KMS-11 (cell line): Measurements from ENCODE around the gene GPR180.

Experiments
- H2AFZ ChIP-seq: fragments of 200-600 bp; sonication (generic); 2 replicates; pipeline ENCODE4 v1.6.1; 2016; ENCODE audit warnings: antibody characterized with exemption, mixed run types, low read depth
- H3K27ac ChIP-seq: fragments of 200-600 bp; sonication (generic); 2 replicates; pipeline ENCODE4 v1.6.1; 2016; ENCODE audit warnings: mild to moderate bottlenecking, mixed run types
- H3K27me3 ChIP-seq: fragments of 200-600 bp; sonication (generic); 2 replicates; pipeline ENCODE4 v1.6.1; 2017; ENCODE audit warnings: mild to moderate bottlenecking, low read depth, mixed run types, moderate library complexity; ENCODE audit not compliant: insufficient read depth
- H3K36me3 ChIP-seq: fragments of 200-600 bp; sonication (generic); 2 replicates; pipeline ENCODE4 v1.6.1; 2017; ENCODE audit warnings: mild to moderate bottlenecking, mixed run types; ENCODE audit not compliant: insufficient read depth
- H3K4me1 ChIP-seq: fragments of 200-600 bp; sonication (generic); 2 replicates; pipeline ENCODE4 v1.6.1; 2016; ENCODE audit warnings: mild to moderate bottlenecking, low read depth, mixed run types; ENCODE audit not compliant: poor library complexity, severe bottlenecking
- H3K4me2 ChIP-seq: fragments of 200-600 bp; sonication (generic); 2 replicates; pipeline ENCODE4 v1.7.0; 2016; ENCODE audit warnings: mild to moderate bottlenecking, mixed run types
- H3K4me3 ChIP-seq: fragments of 200-600 bp; sonication (generic); IDR thresholded peaks from 2 replicates; pipeline ENCODE4 v1.6.1; 2017; ENCODE audit warnings: low read depth, low read length, mixed read lengths; ENCODE audit not compliant: insufficient read depth
- H3K79me2 ChIP-seq: fragments of 200-600 bp; sonication (generic); 2 replicates; pipeline ENCODE4 v1.6.1; 2016; ENCODE audit warnings: low read depth, mixed run types; ENCODE audit not compliant: insufficient read depth
- H3K9ac ChIP-seq: fragments of 200-600 bp; sonication (generic); 2 replicates; pipeline ENCODE4 v1.6.1; 2016; ENCODE audit warnings: mild to moderate bottlenecking, mixed run types
- H4K20me1 ChIP-seq: fragments of 200-600 bp; sonication (generic); 2 replicates; pipeline ENCODE4 v1.6.1; 2016; ENCODE audit warnings: mild to moderate bottlenecking, mixed run types; ENCODE audit not compliant: insufficient read depth
- TF ChIP-seq, protein P1 (sequence below): fragments of 200-600 bp; sonication (generic); conservative IDR thresholded peaks from 2 replicates; pipeline ENCODE4 v1.6.1; 2017; ENCODE audit warnings: low read depth, mild to moderate bottlenecking, antibody characterized with exemption, low read length, moderate library complexity, mixed read lengths

The GPR180 gene

DNA sequence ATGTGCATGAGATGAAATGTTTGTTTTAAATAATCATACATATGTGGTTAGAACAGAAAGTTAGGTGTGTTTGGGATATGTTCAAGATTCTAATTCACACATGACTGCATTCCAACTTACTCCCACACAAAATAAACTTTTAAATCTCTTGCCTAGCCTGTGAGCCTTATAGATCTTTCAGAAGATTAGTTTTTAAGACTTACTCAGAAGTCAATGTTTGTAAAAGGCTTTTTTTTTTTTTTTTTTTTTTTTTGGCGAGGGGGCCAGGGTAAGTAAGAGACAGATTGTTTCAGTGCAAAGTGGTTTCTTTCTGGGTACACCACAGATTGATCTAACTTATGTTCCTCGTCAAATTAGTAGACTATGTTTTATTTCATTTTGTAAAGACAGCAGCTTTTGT lies 39.1 kb downstream of the GPR180 start:
- Histone ChIP-seq H4K20me1 (no peaks in the 10 kb centered on the region), H3K27me3 (no peaks in the 10 kb centered on the region), H3K9ac (no peak overlapping the region), H3K36me3 (no peaks in the 10 kb centered on the region), H3K4me2 (no peak overlapping the region), H3K79me2 (no peaks in the 10 kb centered on the region), H2AFZ (no peak overlapping the region), H3K4me1 (no peaks in the 10 kb centered on the region), H3K4me3 (no peak overlapping the region), H3K27ac (no peak overlapping the region)
- TF ChIP-seq, protein P1, sequence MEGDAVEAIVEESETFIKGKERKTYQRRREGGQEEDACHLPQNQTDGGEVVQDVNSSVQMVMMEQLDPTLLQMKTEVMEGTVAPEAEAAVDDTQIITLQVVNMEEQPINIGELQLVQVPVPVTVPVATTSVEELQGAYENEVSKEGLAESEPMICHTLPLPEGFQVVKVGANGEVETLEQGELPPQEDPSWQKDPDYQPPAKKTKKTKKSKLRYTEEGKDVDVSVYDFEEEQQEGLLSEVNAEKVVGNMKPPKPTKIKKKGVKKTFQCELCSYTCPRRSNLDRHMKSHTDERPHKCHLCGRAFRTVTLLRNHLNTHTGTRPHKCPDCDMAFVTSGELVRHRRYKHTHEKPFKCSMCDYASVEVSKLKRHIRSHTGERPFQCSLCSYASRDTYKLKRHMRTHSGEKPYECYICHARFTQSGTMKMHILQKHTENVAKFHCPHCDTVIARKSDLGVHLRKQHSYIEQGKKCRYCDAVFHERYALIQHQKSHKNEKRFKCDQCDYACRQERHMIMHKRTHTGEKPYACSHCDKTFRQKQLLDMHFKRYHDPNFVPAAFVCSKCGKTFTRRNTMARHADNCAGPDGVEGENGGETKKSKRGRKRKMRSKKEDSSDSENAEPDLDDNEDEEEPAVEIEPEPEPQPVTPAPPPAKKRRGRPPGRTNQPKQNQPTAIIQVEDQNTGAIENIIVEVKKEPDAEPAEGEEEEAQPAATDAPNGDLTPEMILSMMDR: no peak

GRCh38 chr13:94641409-94641941 lies 39.8 kb downstream of the GPR180 start:
- H2AFZ ChIP-seq: no peak overlapping the region
- no peaks in the 10 kb centered on the region for H3K27me3 ChIP-seq
- H3K79me2 ChIP-seq: no peaks in the 10 kb centered on the region
- TF ChIP-seq, protein P1: no peak
- no peak overlapping the region for H3K4me3 ChIP-seq
- H3K27ac ChIP-seq: no peak overlapping the region
- H3K4me2 ChIP-seq: no peak overlapping the region
- no peaks in the 10 kb centered on the region for H4K20me1 ChIP-seq
- H3K4me1 ChIP-seq: no peaks in the 10 kb centered on the region
- no peak overlapping the region for H3K9ac ChIP-seq
- H3K36me3 ChIP-seq: no peaks in the 10 kb centered on the region

- H3K4me1 ChIP-seq: no peaks in the 10 kb centered on the region
- no peak overlapping the region for H3K4me2 ChIP-seq
- no peaks in the 10 kb centered on the region for H4K20me1 ChIP-seq
- H3K4me3 ChIP-seq: no peak overlapping the region
- no peaks in the 10 kb centered on the region for H3K27me3 ChIP-seq
- H2AFZ ChIP-seq: no peak overlapping the region
- H3K9ac ChIP-seq: no peak overlapping the region
- H3K36me3 ChIP-seq: no peaks in the 10 kb centered on the region
- no peak overlapping the region for H3K27ac ChIP-seq
- TF ChIP-seq, protein P1: no peak
- H3K79me2 ChIP-seq: no peaks in the 10 kb centered on the region
These were observed 45.2 kb downstream of the GPR180 start for GRCh38 chr13:94646904-94647303.

DNA sequence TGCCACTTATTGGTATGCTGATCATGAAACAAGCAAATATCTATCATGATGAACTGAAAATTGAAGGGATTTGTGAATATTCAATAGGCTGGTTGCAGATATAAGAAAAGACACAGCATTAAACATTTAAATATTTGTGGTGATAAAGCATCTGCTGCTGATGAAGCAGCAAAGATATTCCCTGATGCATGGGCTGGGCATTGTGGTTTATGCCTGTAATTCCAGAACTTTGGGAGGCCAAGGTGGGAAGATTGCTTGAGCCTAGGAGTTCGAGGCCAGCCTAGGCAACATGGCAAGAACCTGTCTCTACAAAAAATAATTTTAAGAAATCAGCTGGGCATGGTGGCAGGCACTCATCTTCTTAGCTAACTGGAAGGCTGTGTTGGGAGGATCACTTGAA lies 54.5 kb downstream of the GPR180 start:
- no peak overlapping the region for H3K9ac ChIP-seq
- no peaks in the 10 kb centered on the region for H4K20me1 ChIP-seq
- peak overlapping the region; percentile 61 for H3K27ac ChIP-seq
- no peak overlapping the region for H2AFZ ChIP-seq
- H3K4me1 ChIP-seq: peaks cover 45% of the 10 kb centered on the region
- H3K4me3 ChIP-seq: no peak overlapping the region
- H3K36me3 ChIP-seq: no peaks in the 10 kb centered on the region
- TF ChIP-seq, protein P1: no peak
- H3K79me2 ChIP-seq: no peaks in the 10 kb centered on the region
- H3K4me2 ChIP-seq: no peak overlapping the region
- H3K27me3 ChIP-seq: no peaks in the 10 kb centered on the region
